Measurements from ENCODE around the gene SLC29A2. TPM values are rescaled to one million over a fixed set of nuclear protein-coding genes. Genes with fewer than 3 reads are reported as not detected.
A peak's percentile ranks its signal among the peaks of the same experiment; 100 is the strongest.

SLC29A2 gene
- polyA plus RNA-seq, 1 of the 3 experiments (the other 2 are of a cell fraction): 3.2 TPM

- Histone ChIP-seq H3K79me2 (ENCODE audit: insufficient read depth) (no peaks in the 10 kb centered on the region), H3K4me3 (ENCODE audit: low read depth in 2 of 2, low read length in 1 of 2) (no peak overlapping the region), H4K20me1 (ENCODE audit: insufficient read depth) (no peaks in the 10 kb centered on the region), H3F3A (replicated peaks; ENCODE audit: insufficient read depth) (peaks cover 12% of the 10 kb centered on the region), H3K4me1 (ENCODE audit: control insufficient read depth in 1 of 2, insufficient read depth in 2 of 2, low read depth in 1 of 2, low read length in 1 of 2) (peaks cover 32 to 66% of the 10 kb centered on the region in 2 experiments), H3K9ac (no peak overlapping the region), H3K27ac (ENCODE audit: low read depth in 2 of 2, low read length in 1 of 2) (peak overlapping the region in 1 of 2 experiments; percentile 100; a peak in 1 of 4 replicates), H3K9me2 (no peaks in the 10 kb centered on the region), H2AFZ (ENCODE audit: low read depth) (no peak overlapping the region), H3K9me3 (no peaks in the 10 kb centered on the region), H3K4me2 (no peak overlapping the region), H3K27me3 (ENCODE audit: insufficient read depth) (no peaks in the 10 kb centered on the region), H3K36me3 (replicated peaks in 1 of 2; ENCODE audit: control insufficient read depth in 1 of 2, insufficient read depth in 2 of 2, low read length in 1 of 2) (no peaks in the 10 kb centered on the region)
- WGBS (ENCODE audit: low lambda C conversion rate): 98% methylated on average over 14 of the region's 14 CpGs
- ChIA-PET POLR2A (no interaction called here), CTCF (interaction anchor here (1.1 to 12.4 kb wide), 5 partner anchors 16 to 73 kb away, joined by 3 to 280 read pairs (median 3); partner anchors contain the start of genes B4GAT1, BRMS1, RIN1 and YIF1A)
- DNase-seq: no peak
- TF ChIP-seq NRF1 (IDR thresholded peaks at IDR 0.05; ENCODE audit: low read depth, low read length) (no peak), EP300 (IDR thresholded peaks at IDR 0.05; ENCODE audit: borderline replicate concordance in 1 of 2, low read depth in 1 of 2, low read length in 1 of 2) (no peak), CTCF (IDR thresholded peaks at IDR 0.05) (no peak), EZH2phosphoT487 (IDR thresholded peaks at IDR 0.05; ENCODE audit: borderline replicate concordance, low read depth) (no peak), NFIC (IDR thresholded peaks at IDR 0.05; ENCODE audit: borderline replicate concordance) (no peak), FOSL2 (IDR thresholded peaks at IDR 0.05; ENCODE audit: borderline replicate concordance, low read depth) (no peak), MAX (IDR thresholded peaks at IDR 0.05; ENCODE audit: low read depth) (no peak), CHD2 (IDR thresholded peaks at IDR 0.05; ENCODE audit: low read length, partially characterized antibody) (no peak), USF1 (IDR thresholded peaks at IDR 0.05; ENCODE audit: borderline replicate concordance, low read depth) (no peak)
Measured at GRCh38 chr11:66315498-66315885, 56.1 kb downstream of the SLC29A2 start.

- no peak overlapping the region for H3K4me3 ChIP-seq (ENCODE audit: low read depth in 2 of 2, low read length in 1 of 2)
- peak overlapping the region; percentile 80; the same call in 1 of the 2 replicates for H3K4me2 ChIP-seq
- no peaks in the 10 kb centered on the region for H3K9me3 ChIP-seq
- H3K79me2 ChIP-seq (ENCODE audit: insufficient read depth): no peaks in the 10 kb centered on the region
- POLR2A ChIA-PET: no interaction called here
- CTCF ChIA-PET: interaction anchor here (0.7 to 12.4 kb wide), 11 partner anchors 7 to 74 kb away, joined by 3 to 280 read pairs (median 26); partner anchors contain the start of genes B4GAT1, BRMS1, CNIH2 and RIN1
- H2AFZ ChIP-seq (ENCODE audit: low read depth): no peak overlapping the region
- DNase-seq: no peak
- H3K27ac ChIP-seq (ENCODE audit: low read depth in 2 of 2, low read length in 1 of 2): peak overlapping the region; percentile 94 to 100; a peak in 3 of 4 replicates
- H3K9ac ChIP-seq: no peak overlapping the region
- H3F3A ChIP-seq (replicated peaks; ENCODE audit: insufficient read depth): peaks cover 15% of the 10 kb centered on the region
- peaks cover 32 to 67% of the 10 kb centered on the region in 2 experiments for H3K4me1 ChIP-seq (ENCODE audit: control insufficient read depth in 1 of 2, insufficient read depth in 2 of 2, low read depth in 1 of 2, low read length in 1 of 2)
- no peaks in the 10 kb centered on the region for H4K20me1 ChIP-seq (ENCODE audit: insufficient read depth)
- 95% methylated on average over 9 of the region's 17 CpGs for WGBS (ENCODE audit: low lambda C conversion rate)
- no peaks in the 10 kb centered on the region for H3K9me2 ChIP-seq
- no peaks in the 10 kb centered on the region for H3K36me3 ChIP-seq (replicated peaks in 1 of 2; ENCODE audit: control insufficient read depth in 1 of 2, insufficient read depth in 2 of 2, low read length in 1 of 2)
- H3K27me3 ChIP-seq (ENCODE audit: insufficient read depth): no peaks in the 10 kb centered on the region
- TF ChIP-seq POLR2AphosphoS5 (IDR thresholded peaks at IDR 0.05; ENCODE audit: low read depth, low read length): no peak
- no peak for TF ChIP-seq FOXM1 (IDR thresholded peaks at IDR 0.05; ENCODE audit: low read depth)
- no peak for TF ChIP-seq IRF3 (IDR thresholded peaks at IDR 0.05; ENCODE audit: low read depth, low read length)
- TF ChIP-seq SMC3 (IDR thresholded peaks at IDR 0.05; ENCODE audit: low read depth, low read length): no peak
- TF ChIP-seq TAF1 (IDR thresholded peaks at IDR 0.05; ENCODE audit: borderline replicate concordance, low read depth, low read length): no peak
- no peak for TF ChIP-seq ELF1 (IDR thresholded peaks at IDR 0.05)
- TF ChIP-seq MAX (IDR thresholded peaks at IDR 0.05; ENCODE audit: low read depth): no peak
- TF ChIP-seq REST (IDR thresholded peaks at IDR 0.05; ENCODE audit: low read depth, low read length): no peak
Measured at GRCh38 chr11:66314561-66315497, 56.7 kb downstream of the SLC29A2 start.

Measured in SK-N-SH (cell line).